ENCODE measurements around the gene POMT1. TPM values are rescaled to one million over a fixed set of nuclear protein-coding genes. Genes with fewer than 3 reads are reported as not detected.
A peak's percentile ranks its signal among the peaks of the same experiment; 100 is the strongest.

POMT1 gene
- total and polyA plus RNA-seq, 2 of the 8 experiments (the other 6 are each of a cell fraction or from before 2014, with no cell fraction given), result 22.3 to 33.2 TPM

DNA sequence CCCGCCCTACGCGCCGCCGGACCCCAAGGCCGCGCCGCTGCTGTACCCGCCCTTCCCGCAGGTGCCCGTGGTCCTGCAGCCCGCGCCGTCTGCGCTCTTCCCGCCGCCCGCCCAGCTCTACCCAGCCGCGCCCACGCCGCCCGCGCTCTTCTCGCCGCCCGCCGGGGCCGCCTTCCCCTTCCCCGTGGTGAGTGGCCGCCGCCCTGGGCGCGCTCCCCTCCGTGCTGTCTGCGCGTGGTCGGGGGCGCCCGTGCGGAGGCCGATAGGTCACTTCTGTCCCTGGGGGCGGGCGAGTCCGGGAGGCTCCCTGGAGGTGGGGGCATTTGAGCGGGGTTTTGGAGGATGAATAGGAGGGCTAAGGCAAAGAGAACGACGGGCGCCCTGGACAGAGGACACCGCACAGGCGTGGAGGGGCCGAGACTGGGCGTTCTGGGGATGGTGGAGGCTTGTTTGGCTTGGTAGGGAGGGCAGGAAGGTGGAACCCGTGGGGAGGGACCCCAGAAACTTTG is 52.2 kb downstream of the POMT1 start (continued):
- TF ChIP-seq, protein P1, sequence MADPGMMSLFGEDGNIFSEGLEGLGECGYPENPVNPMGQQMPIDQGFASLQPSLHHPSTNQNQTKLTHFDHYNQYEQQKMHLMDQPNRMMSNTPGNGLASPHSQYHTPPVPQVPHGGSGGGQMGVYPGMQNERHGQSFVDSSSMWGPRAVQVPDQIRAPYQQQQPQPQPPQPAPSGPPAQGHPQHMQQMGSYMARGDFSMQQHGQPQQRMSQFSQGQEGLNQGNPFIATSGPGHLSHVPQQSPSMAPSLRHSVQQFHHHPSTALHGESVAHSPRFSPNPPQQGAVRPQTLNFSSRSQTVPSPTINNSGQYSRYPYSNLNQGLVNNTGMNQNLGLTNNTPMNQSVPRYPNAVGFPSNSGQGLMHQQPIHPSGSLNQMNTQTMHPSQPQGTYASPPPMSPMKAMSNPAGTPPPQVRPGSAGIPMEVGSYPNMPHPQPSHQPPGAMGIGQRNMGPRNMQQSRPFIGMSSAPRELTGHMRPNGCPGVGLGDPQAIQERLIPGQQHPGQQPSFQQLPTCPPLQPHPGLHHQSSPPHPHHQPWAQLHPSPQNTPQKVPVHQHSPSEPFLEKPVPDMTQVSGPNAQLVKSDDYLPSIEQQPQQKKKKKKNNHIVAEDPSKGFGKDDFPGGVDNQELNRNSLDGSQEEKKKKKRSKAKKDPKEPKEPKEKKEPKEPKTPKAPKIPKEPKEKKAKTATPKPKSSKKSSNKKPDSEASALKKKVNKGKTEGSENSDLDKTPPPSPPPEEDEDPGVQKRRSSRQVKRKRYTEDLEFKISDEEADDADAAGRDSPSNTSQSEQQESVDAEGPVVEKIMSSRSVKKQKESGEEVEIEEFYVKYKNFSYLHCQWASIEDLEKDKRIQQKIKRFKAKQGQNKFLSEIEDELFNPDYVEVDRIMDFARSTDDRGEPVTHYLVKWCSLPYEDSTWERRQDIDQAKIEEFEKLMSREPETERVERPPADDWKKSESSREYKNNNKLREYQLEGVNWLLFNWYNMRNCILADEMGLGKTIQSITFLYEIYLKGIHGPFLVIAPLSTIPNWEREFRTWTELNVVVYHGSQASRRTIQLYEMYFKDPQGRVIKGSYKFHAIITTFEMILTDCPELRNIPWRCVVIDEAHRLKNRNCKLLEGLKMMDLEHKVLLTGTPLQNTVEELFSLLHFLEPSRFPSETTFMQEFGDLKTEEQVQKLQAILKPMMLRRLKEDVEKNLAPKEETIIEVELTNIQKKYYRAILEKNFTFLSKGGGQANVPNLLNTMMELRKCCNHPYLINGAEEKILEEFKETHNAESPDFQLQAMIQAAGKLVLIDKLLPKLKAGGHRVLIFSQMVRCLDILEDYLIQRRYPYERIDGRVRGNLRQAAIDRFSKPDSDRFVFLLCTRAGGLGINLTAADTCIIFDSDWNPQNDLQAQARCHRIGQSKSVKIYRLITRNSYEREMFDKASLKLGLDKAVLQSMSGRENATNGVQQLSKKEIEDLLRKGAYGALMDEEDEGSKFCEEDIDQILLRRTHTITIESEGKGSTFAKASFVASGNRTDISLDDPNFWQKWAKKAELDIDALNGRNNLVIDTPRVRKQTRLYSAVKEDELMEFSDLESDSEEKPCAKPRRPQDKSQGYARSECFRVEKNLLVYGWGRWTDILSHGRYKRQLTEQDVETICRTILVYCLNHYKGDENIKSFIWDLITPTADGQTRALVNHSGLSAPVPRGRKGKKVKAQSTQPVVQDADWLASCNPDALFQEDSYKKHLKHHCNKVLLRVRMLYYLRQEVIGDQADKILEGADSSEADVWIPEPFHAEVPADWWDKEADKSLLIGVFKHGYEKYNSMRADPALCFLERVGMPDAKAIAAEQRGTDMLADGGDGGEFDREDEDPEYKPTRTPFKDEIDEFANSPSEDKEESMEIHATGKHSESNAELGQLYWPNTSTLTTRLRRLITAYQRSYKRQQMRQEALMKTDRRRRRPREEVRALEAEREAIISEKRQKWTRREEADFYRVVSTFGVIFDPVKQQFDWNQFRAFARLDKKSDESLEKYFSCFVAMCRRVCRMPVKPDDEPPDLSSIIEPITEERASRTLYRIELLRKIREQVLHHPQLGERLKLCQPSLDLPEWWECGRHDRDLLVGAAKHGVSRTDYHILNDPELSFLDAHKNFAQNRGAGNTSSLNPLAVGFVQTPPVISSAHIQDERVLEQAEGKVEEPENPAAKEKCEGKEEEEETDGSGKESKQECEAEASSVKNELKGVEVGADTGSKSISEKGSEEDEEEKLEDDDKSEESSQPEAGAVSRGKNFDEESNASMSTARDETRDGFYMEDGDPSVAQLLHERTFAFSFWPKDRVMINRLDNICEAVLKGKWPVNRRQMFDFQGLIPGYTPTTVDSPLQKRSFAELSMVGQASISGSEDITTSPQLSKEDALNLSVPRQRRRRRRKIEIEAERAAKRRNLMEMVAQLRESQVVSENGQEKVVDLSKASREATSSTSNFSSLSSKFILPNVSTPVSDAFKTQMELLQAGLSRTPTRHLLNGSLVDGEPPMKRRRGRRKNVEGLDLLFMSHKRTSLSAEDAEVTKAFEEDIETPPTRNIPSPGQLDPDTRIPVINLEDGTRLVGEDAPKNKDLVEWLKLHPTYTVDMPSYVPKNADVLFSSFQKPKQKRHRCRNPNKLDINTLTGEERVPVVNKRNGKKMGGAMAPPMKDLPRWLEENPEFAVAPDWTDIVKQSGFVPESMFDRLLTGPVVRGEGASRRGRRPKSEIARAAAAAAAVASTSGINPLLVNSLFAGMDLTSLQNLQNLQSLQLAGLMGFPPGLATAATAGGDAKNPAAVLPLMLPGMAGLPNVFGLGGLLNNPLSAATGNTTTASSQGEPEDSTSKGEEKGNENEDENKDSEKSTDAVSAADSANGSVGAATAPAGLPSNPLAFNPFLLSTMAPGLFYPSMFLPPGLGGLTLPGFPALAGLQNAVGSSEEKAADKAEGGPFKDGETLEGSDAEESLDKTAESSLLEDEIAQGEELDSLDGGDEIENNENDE (IDR thresholded peaks at IDR 0.05; ENCODE audit: insufficient replicate concordance, low read length), result no peak
- TF ChIP-seq CHD2 (IDR thresholded peaks at IDR 0.05; ENCODE audit: low read length) (no peak), NRF1 (IDR thresholded peaks at IDR 0.05; ENCODE audit: low read depth, low read length) (no peak), CTBP2 (IDR thresholded peaks at IDR 0.05; ENCODE audit: borderline replicate concordance, insufficient read depth, insufficient read length, low read length) (no peak), GABPA (IDR thresholded peaks at IDR 0.05; ENCODE audit: borderline replicate concordance, insufficient read depth, low read length) (no peak), CREB1 (IDR thresholded peaks at IDR 0.05) (no peak), TAF7 (optimal IDR thresholded peaks at IDR 0.05; ENCODE audit: borderline replicate concordance, low read depth, low read length) (no peak), SUZ12 (IDR thresholded peaks at IDR 0.05; ENCODE audit: low read length) (peak; percentile 76)
